GM19025 (cell line): Measurements from ENCODE around the gene TMC5.

Experiments
- ATAC-seq: cut with Tn5 transposase; IDR thresholded peaks from one replicate; pipeline ENCODE4 v1.9.1; 2021; ENCODE audit warnings: mild to moderate bottlenecking, low read depth, moderate library complexity; ENCODE audit not compliant: unreplicated experiment

TMC5 gene

GRCh38 chr16:19446300-19446846 is 28.7 kb downstream of the TMC5 start:
- ATAC-seq: no peak

DNA sequence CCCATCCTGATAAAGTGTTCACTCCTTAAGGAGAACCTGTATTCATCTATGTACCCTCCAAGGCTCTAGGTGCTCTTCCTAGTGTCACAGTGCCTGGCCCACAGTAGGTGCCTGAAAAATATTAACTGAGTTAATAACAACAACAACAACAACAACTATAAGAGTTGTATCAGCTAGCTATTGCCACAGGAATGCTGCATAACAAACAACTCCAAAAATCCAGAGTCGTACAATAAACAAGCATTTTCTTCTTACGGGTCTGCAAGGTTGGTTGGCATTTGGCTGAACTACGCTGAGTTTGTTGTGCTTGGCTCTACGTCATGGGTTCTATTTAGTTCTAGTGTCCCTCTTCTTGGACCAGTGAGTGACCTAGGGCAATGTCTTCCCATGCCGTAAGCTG is 29.2 kb downstream of the TMC5 start:
- no peak for ATAC-seq

GRCh38 chr16:19450186-19450585 is 32.5 kb downstream of the TMC5 start:
- no peak for ATAC-seq

DNA sequence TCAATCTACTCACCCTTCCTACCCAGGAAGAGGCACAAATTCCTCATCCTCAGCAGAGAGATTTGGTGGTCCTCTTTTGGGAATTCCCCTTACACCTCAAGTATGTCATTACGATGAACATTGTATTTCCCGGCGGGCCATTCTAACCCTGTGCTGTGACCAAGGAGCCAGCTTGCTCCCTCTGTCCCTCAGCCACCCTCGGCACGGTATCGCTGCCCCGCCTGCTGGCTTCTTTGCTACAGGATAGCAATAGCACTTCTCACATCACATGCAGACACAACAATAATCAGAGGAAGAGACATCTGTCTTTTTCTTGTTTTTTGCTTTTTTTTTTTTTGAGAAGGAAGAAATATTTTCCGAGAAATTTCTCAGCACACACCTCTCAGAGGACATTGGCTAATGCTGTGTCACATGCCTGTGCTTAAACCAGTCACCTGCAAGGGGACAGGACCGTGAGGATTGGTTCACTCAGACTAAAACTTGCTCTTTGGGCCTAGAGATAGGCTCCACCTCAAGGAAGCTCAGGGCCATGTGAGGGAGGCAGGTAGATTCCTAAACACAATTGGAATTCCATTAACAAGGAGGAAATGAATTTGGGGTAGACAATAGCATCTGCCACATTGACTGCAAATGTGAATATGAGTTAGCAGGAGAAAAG is 41.2 kb downstream of the TMC5 start:
- ATAC-seq: no peak

GRCh38 chr16:19460397-19460796 is 42.7 kb downstream of the TMC5 start:
- no peak for ATAC-seq

DNA sequence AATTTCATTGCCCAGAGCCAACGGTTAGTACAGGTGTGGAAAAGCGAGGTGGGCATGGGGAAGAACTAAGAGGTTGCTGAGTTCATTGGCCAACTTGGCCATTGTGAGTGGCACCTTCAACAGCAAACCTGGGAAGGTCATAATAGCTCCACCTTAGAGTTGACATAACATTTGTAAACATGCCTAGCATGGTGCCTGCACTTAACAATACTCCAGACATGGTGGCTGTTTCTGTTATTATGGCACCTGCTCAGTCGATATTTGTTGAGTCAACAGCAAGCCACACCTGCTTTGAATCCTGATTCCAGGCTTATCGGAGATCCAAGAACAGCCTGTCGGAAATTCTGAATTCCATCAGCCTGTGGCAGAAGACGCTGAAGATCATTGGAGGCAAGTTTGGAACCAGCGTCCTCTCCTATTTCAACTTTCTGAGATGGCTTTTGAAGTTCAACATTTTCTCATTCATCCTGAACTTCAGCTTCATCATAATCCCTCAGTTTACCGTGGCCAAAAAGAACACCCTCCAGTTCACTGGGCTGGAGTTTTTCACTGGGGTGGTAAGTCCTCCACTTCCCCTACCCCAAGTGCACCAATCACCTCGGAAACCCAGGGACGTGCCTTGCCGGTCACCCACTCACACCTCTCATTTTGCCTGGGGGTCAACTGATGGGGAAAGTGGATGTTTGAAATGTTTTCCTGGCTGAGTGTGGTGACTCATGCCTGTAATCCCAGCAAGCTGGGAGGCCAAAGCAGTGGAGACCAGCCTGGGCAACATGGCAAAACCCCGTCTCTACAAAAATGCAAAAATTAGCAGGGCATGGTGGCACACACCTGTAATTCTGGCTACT is 46.0 kb downstream of the TMC5 start:
- no peak for ATAC-seq

DNA sequence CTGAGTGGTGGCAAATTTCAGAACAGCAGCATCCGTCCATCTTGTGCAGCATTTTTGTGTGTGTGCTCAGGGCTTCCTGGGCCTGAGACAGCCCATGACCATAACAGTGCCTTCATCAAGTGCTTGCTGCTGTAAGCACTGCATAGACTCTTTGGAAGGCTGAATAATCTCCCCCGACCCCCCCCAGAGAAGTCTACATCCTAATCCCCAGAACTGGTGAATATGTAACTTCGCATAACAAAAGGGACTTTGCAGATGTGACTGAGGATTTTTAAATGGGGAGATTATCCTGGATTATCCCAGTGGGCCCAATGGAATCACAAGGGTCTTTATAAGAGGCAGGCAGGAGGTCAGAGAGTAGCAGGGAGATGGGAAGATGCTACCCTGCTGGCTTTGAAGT is 50.6 kb downstream of the TMC5 start:
- no peak for ATAC-seq

- ATAC-seq: no peak
Observed at GRCh38 chr16:19472482-19472881, 54.8 kb downstream of the TMC5 start.

DNA sequence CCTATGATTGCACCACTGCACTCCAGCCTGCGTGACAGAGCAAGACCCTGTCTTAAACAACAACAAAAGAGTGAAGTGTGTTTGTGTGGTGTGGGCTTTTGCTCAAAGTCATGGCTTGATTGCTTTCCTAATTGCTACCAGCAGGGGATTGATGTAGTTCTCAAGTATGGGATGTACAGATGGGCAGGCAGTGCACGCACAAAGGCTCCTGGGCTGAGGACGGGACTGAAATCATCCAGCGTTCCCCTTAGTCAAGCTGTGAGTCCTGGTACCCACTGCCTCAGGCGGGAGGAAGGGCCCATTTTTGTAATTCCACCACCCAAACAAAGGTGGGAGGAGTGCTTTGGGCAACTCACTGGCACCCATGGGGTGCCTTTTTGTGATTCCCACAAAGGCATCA is 56.9 kb downstream of the TMC5 start:
- no peak for ATAC-seq

DNA sequence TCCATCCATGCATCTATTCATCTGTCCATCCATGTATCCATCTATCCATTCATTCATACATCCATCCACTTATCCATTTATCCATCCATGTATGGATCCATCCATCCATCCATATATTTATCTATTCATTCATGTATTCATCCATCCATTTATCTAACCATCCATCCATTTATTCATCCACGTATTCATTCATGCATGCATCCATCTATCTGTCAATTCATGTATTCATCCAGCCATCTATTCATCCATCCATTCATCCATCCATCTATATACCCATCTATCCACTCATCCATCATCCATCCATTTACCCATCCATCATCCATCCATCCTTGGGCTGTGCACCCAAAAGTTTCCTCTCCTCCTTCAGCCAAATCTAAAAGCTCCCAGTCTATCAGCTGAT is 60.8 kb downstream of the TMC5 start:
- no peak for ATAC-seq

- no peak for ATAC-seq
Observed at GRCh38 chr16:19479302-19479721, 61.6 kb downstream of the TMC5 start.

DNA sequence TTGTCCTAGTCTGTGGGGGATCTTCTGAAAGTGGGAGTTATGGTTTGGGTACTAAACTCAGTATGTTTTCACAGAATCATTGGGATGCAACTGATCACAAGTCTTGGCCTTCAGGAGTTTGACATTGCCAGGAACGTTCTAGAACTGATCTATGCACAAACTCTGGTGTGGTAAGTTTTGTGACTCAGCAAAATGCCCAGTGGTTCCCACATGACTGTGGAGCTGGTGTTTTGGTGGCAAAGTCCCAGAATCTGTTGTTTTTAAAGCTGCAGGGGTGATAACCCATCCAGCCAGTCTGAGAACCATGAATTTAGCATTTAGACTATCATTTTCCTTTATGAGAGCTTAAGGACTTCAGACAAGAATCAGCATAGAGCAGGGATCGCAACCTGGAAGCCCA is 63.6 kb downstream of the TMC5 start:
- no peak for ATAC-seq

DNA sequence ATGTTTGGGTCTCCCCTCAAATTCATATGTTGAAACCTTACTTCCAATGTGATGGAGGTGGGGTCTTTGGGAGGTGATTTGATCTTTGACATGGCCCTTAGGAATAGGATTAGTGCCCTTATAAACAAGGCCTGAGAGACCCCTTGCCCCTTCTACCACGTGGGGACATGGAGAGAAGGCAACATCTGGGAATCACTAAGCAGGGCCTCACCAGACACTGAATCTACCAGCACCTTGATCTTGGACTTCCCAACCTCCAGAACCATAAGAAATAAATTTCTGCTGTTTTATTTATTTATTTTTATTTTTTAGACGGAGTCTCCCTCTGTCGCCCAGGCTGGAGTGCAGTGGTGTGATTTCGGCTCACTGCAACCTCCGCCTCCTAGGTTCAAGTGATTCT is 64.1 kb downstream of the TMC5 start:
- no peak for ATAC-seq

- ATAC-seq: no peak
Observed at GRCh38 chr16:19482291-19482690, 64.6 kb downstream of the TMC5 start.

DNA sequence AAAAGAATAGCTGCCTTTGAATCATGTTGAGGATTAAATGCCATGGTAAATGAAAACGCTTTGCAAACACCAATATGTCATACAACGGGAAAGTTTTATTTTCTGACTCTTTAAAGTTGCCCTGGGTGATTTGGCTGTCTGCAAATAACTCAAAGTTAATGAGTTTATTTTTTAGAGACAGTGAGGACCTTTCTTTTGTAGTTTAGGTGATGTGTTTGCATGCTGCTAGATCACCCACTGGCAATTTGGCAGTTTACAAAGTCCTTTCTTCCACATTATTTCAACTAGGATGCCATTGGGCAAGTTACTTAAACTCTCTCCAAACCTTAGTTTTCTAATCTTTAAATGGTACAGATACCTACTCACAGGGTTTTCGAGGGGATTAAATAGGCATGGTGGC is 66.4 kb downstream of the TMC5 start:
- ATAC-seq: no peak

DNA sequence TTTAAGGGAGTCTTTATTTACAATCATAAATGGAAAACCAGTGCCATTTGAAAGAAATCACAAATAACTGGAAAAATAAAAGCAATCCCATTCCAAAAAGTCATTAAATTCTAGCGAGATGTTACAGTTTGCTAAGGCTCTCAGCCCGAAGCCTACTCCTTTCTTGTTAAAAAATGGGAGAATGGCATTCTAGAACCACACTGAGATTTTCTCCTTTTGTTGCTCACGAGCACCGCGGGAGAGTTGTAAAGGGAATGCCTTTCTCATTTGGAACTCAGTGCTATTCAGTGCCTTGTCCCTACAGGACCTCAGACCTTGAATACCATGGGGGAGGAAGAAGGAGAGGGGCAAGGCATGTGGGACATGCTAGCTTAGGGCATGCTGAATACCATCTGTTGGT is 67.9 kb downstream of the TMC5 start:
- ATAC-seq: no peak

DNA sequence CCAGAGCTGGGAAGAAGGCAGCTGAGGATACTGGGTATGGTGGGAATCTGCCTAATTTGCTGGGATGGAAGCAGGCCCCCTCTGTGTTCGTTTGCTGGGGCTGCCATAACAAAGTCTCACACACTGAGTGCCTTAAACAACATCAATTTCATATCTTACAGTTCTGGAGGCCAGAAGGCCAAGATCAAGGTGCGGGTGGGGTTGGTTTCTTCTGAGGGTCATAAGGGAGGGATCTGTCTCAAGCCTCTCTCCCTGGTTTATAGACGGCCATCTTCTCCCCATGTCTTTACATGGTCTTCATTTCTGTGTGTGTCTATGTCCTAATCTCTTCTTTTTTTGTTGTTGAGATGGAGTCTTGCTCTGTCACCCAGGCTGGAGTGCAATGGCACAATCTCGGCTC is 68.4 kb downstream of the TMC5 start:
- no peak for ATAC-seq

- ATAC-seq: no peak
Observed at GRCh38 chr16:19486750-19487325, 69.2 kb downstream of the TMC5 start.

- no peak for ATAC-seq
Observed at GRCh38 chr16:19488213-19488640, 70.5 kb downstream of the TMC5 start.

GRCh38 chr16:19490619-19491018 is 72.9 kb downstream of the TMC5 start:
- ATAC-seq: no peak

GRCh38 chr16:19497176-19497575 is 79.5 kb downstream of the TMC5 start:
- ATAC-seq: no peak
